Neural cell (in vitro differentiated cells): ENCODE data around the gene STX18. TPM values are rescaled to one million over a fixed set of nuclear protein-coding genes. Genes with fewer than 3 reads are reported as not detected.

Source experiments
- H2AFZ ChIP-seq: fragments of 200-600, 300-800 bp; sonication (generic), shearing (Covaris generic); 2 replicates; pipeline ENCODE4 v1.6.0; 2014; ENCODE audit warnings: low read depth, mild to moderate bottlenecking, antibody characterized with exemption, low read length, moderate library complexity
- H3F3A ChIP-seq: fragments of 200-600 bp; shearing (Covaris generic); 2 replicates; pipeline ENCODE4 v1.6.1; 2016; ENCODE audit warnings: mild to moderate bottlenecking, moderate library complexity, mixed read lengths, antibody characterized with exemption, low read length; ENCODE audit not compliant: insufficient read depth, poor library complexity, severe bottlenecking
- H3K27ac ChIP-seq: fragments of 200-600, 300-800 bp; sonication (generic), shearing (Covaris generic); 2 replicates; pipeline ENCODE4 v1.5.1; 2014; ENCODE audit warnings: mild to moderate bottlenecking, low read length, moderate library complexity
- H3K27me3 ChIP-seq: fragments of 300-800, 200-600 bp; sonication (generic), shearing (Covaris generic); 2 replicates; pipeline ENCODE4 v1.6.0; 2014; ENCODE audit warnings: mild to moderate bottlenecking, low read depth, low read length, moderate library complexity; ENCODE audit not compliant: insufficient read depth
- H3K36me3 ChIP-seq: fragments of 300-800, 200-600 bp; sonication (generic), shearing (Covaris generic); 2 replicates; pipeline ENCODE4 v1.5.1; 2014; ENCODE audit warnings: mild to moderate bottlenecking, antibody characterized with exemption, low read length, moderate library complexity; ENCODE audit not compliant: insufficient read depth
- H3K4me2 ChIP-seq: fragments of 300-800, 200-600 bp; sonication (generic), shearing (Covaris generic); 2 replicates; pipeline ENCODE4 v1.6.0; 2014; ENCODE audit warnings: mild to moderate bottlenecking, low read length
- H3K4me3 ChIP-seq: fragments of 300-800, 200-600 bp; sonication (generic), shearing (Covaris generic); 2 replicates; pipeline ENCODE4 v1.5.1; 2014; ENCODE audit warnings: mild to moderate bottlenecking, low read length, moderate library complexity
- H3K79me2 ChIP-seq: fragments of 200-600 bp; shearing (Covaris generic); replicated peaks from 2 replicates; pipeline ENCODE4 v1.6.0; 2014; ENCODE audit warnings: mild to moderate bottlenecking, low read length, moderate library complexity; ENCODE audit not compliant: insufficient read depth
- H3K9ac ChIP-seq: fragments of 300-800, 200-600 bp; sonication (generic), shearing (Covaris generic); 2 replicates; pipeline ENCODE4 v1.6.1; 2016; ENCODE audit warnings: mild to moderate bottlenecking, low read length, mixed read lengths
- H3K9me2 ChIP-seq: fragments of 200-600 bp; shearing (Covaris generic); 2 replicates; pipeline ENCODE4 v1.6.1; 2016; ENCODE audit warnings: mild to moderate bottlenecking, low read length, mixed read lengths; ENCODE audit not compliant: insufficient read depth
- H3K9me3 ChIP-seq: fragments of 200-600, 300-800 bp; sonication (generic), shearing (Covaris generic); 2 replicates; pipeline ENCODE4 v1.6.1; 2016; ENCODE audit warnings: mild to moderate bottlenecking, mixed run types, low read length, moderate library complexity, mixed read lengths
- H4K20me1 ChIP-seq: fragments of 200-600 bp; shearing (Covaris generic); 2 replicates; pipeline ENCODE4 v1.6.1; 2016; ENCODE audit warnings: mild to moderate bottlenecking, mixed run types; ENCODE audit not compliant: insufficient read depth
- CTCF ChIP-seq: fragments of 450-650 bp; IDR thresholded peaks from 2 replicates; pipeline ENCODE4 v1.5.1; 2014; ENCODE audit warnings: antibody characterized with exemption, mild to moderate bottlenecking, moderate library complexity; ENCODE audit not compliant: poor library complexity, severe bottlenecking
- EP300 ChIP-seq: fragments of 450-650 bp; conservative IDR thresholded peaks from 2 replicates; pipeline ENCODE4 v1.6.1; 2014; ENCODE audit warnings: antibody characterized with exemption, mild to moderate bottlenecking, moderate library complexity; ENCODE audit not compliant: poor library complexity, severe bottlenecking
- EZH2 ChIP-seq: fragments of 200-600, 300-800 bp; shearing (Covaris generic), sonication (generic); IDR thresholded peaks from 2 replicates; pipeline ENCODE4 v1.6.1; 2014; ENCODE audit warnings: antibody characterized with exemption, low read length, borderline replicate concordance, mild to moderate bottlenecking; ENCODE audit not compliant: insufficient read depth, poor library complexity, severe bottlenecking
- MXI1 ChIP-seq: fragments of 450-650 bp; conservative IDR thresholded peaks from 2 replicates; pipeline ENCODE4 v1.6.1; 2014; ENCODE audit warnings: antibody characterized with exemption, mild to moderate bottlenecking; ENCODE audit not compliant: poor library complexity, severe bottlenecking
- POLR2AphosphoS5 ChIP-seq: IDR thresholded peaks from 2 replicates; pipeline ENCODE4 v1.6.1; 2012
- RAD21 ChIP-seq: fragments of 450-650 bp; conservative IDR thresholded peaks from 2 replicates; pipeline ENCODE4 v1.6.1; 2014; ENCODE audit warnings: antibody characterized with exemption, mild to moderate bottlenecking, moderate library complexity
- REST ChIP-seq: IDR thresholded peaks from 2 replicates; pipeline ENCODE4 v1.6.1; 2012; ENCODE audit warnings: borderline replicate concordance
- SMC3 ChIP-seq: fragments of 450-650 bp; conservative IDR thresholded peaks from 2 replicates; pipeline ENCODE4 v1.6.1; 2014; ENCODE audit warnings: antibody characterized with exemption, mild to moderate bottlenecking, moderate library complexity; ENCODE audit not compliant: poor library complexity
- TAF1 ChIP-seq: IDR thresholded peaks from 2 replicates; pipeline ENCODE4 v1.6.1; 2012; ENCODE audit warnings: low read depth
- polyA plus RNA-seq: library from polyadenylated mRNA; depleted of rRNA; stranded (reverse); fragments of >200 nt; gene quantifications from 2 replicates; pipeline ENCODE4 v1.2.3, GENCODE V29; 2014

The STX18 gene
- polyA plus RNA-seq, 1 donor from 2014 or later = 64.5 TPM

- TF ChIP-seq REST (no peak), TAF1 (no peak), MXI1 (no peak), EP300 (no peak), POLR2AphosphoS5 (no peak), SMC3 (no peak), RAD21 (no peak), EZH2 (no peak), CTCF (no peak)
- Histone ChIP-seq H3K36me3 (peaks cover 7% of the 10 kb centered on the region), H3K4me3 (no peak overlapping the region), H3K4me2 (no peak overlapping the region), H3K27ac (no peak overlapping the region), H3K9me2 (no peaks in the 10 kb centered on the region), H3K27me3 (no peaks in the 10 kb centered on the region), H2AFZ (no peak overlapping the region), H3K9me3 (no peaks in the 10 kb centered on the region), H3F3A (no peaks in the 10 kb centered on the region), H3K9ac (no peak overlapping the region), H4K20me1 (no peaks in the 10 kb centered on the region), H3K79me2 (no peaks in the 10 kb centered on the region)
These were observed 107.9 kb downstream of the STX18 start for GRCh38 chr4:4433941-4434340.

GRCh38 chr4:4432341-4433125, 109.3 kb downstream of the STX18 start:
- Histone ChIP-seq H3F3A (no peaks in the 10 kb centered on the region), H3K9ac (no peak overlapping the region), H3K27ac (no peak overlapping the region), H3K9me2 (no peaks in the 10 kb centered on the region), H4K20me1 (no peaks in the 10 kb centered on the region), H3K4me3 (no peak overlapping the region), H3K79me2 (no peaks in the 10 kb centered on the region), H3K9me3 (no peaks in the 10 kb centered on the region), H3K4me2 (no peak overlapping the region), H3K27me3 (no peaks in the 10 kb centered on the region), H3K36me3 (peaks cover under 1% of the 10 kb centered on the region), H2AFZ (no peak overlapping the region)
- TF ChIP-seq EZH2 = no peak
- no peak for TF ChIP-seq TAF1
- TF ChIP-seq CTCF = no peak
- TF ChIP-seq POLR2AphosphoS5 = no peak
- no peak for TF ChIP-seq SMC3
